ENCODE data around the gene NDUFS7. TPM values are rescaled to one million over a fixed set of nuclear protein-coding genes. Genes with fewer than 3 reads are reported as not detected.
A peak's percentile ranks its signal among the peaks of the same experiment; 100 is the strongest.

Gene NDUFS7
- total and polyA plus RNA-seq, 9 of the 15 experiments (the other 6 are each of a cell fraction or from before 2014, with no cell fraction given), result 6.0 to 271 (median 60.6) TPM

DNA sequence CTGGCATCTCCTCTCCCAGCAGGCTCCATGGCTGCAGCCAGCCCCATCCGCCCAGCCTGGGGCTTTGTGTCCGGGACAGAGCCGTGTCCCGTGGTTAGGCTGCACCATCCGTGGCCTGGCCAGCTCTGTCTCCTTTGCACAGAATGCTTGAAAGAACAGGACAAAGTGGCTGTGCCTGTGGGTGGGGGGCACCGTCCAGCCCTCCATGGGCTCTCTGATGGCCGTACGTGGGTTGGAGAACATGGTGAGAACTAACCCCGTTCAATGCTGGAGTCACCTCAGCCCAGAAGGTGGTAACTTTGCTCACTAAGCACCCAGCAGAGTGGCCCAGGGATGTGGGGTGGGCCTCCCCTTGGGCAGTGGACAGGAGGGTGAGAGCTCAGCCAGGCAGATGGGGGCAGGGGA lies 57.3 kb downstream of the NDUFS7 start:
- peak overlapping the region; percentile 70; the same call in 1 of the 2 replicates for H3K4me3 ChIP-seq
- DNase-seq (ENCODE audit: extremely low read depth in 1 of 4, low spot score in 3 of 4), result no peak
- H3K9ac ChIP-seq (ENCODE audit: insufficient read depth in 1 of 2, low read depth in 2 of 2, low read length in 2 of 2), result peak overlapping the region in 1 of 2 experiments; percentile 100; a peak in 3 of 4 replicates
- H3K36me3 ChIP-seq (ENCODE audit: control insufficient read depth, insufficient read depth, low read length), result peaks cover 38% of the 10 kb centered on the region
- peaks cover 46% of the 10 kb centered on the region for H3K79me2 ChIP-seq (ENCODE audit: control insufficient read depth, insufficient read depth, low read length)
- H3K27ac ChIP-seq (ENCODE audit: extremely low read depth, low read depth, low read length), result peak overlapping the region; percentile 38; the same call in 1 of the 3 replicates
- ChIA-PET CTCF (ENCODE audit: low intra/inter-chr PET ratio) (no interaction called here), POLR2A (interaction anchor here (0.5 to 1.8 kb wide), 11 partner anchors 10 to 298 kb away, joined by 3 to 7 read pairs (median 3); partner anchors contain the start of gene CIRBP)
- no peaks in the 10 kb centered on the region for H3K9me3 ChIP-seq (replicated peaks; ENCODE audit: control insufficient read depth, insufficient read depth, low read depth, low read length)
- no peak for ATAC-seq
- H3K9me1 ChIP-seq (ENCODE audit: control insufficient read depth, insufficient read depth, low read length), result no peaks in the 10 kb centered on the region
- no TSS peak for BruUV-seq (replicated peaks)
- H3K27me3 ChIP-seq (ENCODE audit: control insufficient read depth in 2 of 2, insufficient read depth in 2 of 2, low read length in 2 of 2), result no peaks in the 10 kb centered on the region
- no peak overlapping the region for H2AFZ ChIP-seq (ENCODE audit: low read depth, low read length)
- H4K20me1 ChIP-seq (replicated peaks; ENCODE audit: control insufficient read depth, insufficient read depth, low read length), result peaks cover 29% of the 10 kb centered on the region
- 88% methylated on average over 9 of the region's 9 CpGs for WGBS (ENCODE audit: insufficient coverage, low coverage, missing lambda C conversion rate)
- FAIRE-seq, result no peak
- H3K4me1 ChIP-seq (replicated peaks in 1 of 2; ENCODE audit: control insufficient read depth in 2 of 2, insufficient read depth in 2 of 2, low read length in 2 of 2), result peaks cover 45 to 91% of the 10 kb centered on the region in 2 experiments
- H3K4me2 ChIP-seq (ENCODE audit: insufficient read depth, low read length), result peak overlapping the region; percentile 97
- in situ Hi-C loops (cut with MboI) (no loop called here), intact Hi-C loops (cut with micrococcal nuclease) (loop anchor here (10.0 kb wide), 1 partner anchor 166 kb away; the partner anchor contains the start of gene FAM174C)
- TF ChIP-seq RBM34 (IDR thresholded peaks at IDR 0.05; ENCODE audit: borderline replicate concordance, insufficient read depth, low read length) (no peak), ZNF140 (CRISPR knock-in tag; IDR thresholded peaks at IDR 0.05) (no peak), GTF2A2 (tag; IDR thresholded peaks at IDR 0.05) (no peak), POLR2AphosphoS2 (IDR thresholded peaks at IDR 0.05; ENCODE audit: low read length) (0 out of 2 replicates have a peak, but pooled peaks have one; percentile 38), ZNF57 (CRISPR knock-in tag; IDR thresholded peaks at IDR 0.05) (no peak), RBFOX2 (IDR thresholded peaks at IDR 0.05; ENCODE audit: low read depth, low read length) (peak; percentile 60), ZC3H8 (IDR thresholded peaks at IDR 0.05) (no peak), MCM5 (IDR thresholded peaks at IDR 0.05; ENCODE audit: low read depth) (no peak), TFAM (CRISPR knock-in tag; conservative IDR thresholded peaks at IDR 0.05) (no peak), ARID1B (IDR thresholded peaks at IDR 0.05) (no peak), IRF2 (CRISPR knock-in tag; IDR thresholded peaks at IDR 0.05) (0 out of 2 replicates have a peak, but pooled peaks have one; percentile 23), NFXL1 (CRISPR knock-in tag; IDR thresholded peaks at IDR 0.05) (no peak), POLR2G (IDR thresholded peaks at IDR 0.05; ENCODE audit: low read depth, low read length) (peak; percentile 64), ZBTB8A (IDR thresholded peaks at IDR 0.05; ENCODE audit: partially characterized antibody) (no peak), TAF7 (tag; IDR thresholded peaks at IDR 0.05) (no peak)
- TF ChIP-seq, protein P1, sequence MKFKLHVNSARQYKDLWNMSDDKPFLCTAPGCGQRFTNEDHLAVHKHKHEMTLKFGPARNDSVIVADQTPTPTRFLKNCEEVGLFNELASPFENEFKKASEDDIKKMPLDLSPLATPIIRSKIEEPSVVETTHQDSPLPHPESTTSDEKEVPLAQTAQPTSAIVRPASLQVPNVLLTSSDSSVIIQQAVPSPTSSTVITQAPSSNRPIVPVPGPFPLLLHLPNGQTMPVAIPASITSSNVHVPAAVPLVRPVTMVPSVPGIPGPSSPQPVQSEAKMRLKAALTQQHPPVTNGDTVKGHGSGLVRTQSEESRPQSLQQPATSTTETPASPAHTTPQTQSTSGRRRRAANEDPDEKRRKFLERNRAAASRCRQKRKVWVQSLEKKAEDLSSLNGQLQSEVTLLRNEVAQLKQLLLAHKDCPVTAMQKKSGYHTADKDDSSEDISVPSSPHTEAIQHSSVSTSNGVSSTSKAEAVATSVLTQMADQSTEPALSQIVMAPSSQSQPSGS (CRISPR knock-in tag; IDR thresholded peaks at IDR 0.05), result 0 out of 2 replicates have a peak, but pooled peaks have one; percentile 42
- TF ChIP-seq, protein P2, sequence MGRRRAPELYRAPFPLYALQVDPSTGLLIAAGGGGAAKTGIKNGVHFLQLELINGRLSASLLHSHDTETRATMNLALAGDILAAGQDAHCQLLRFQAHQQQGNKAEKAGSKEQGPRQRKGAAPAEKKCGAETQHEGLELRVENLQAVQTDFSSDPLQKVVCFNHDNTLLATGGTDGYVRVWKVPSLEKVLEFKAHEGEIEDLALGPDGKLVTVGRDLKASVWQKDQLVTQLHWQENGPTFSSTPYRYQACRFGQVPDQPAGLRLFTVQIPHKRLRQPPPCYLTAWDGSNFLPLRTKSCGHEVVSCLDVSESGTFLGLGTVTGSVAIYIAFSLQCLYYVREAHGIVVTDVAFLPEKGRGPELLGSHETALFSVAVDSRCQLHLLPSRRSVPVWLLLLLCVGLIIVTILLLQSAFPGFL (CRISPR knock-in tag; IDR thresholded peaks at IDR 0.05), result no peak
- TF ChIP-seq, protein P3, sequence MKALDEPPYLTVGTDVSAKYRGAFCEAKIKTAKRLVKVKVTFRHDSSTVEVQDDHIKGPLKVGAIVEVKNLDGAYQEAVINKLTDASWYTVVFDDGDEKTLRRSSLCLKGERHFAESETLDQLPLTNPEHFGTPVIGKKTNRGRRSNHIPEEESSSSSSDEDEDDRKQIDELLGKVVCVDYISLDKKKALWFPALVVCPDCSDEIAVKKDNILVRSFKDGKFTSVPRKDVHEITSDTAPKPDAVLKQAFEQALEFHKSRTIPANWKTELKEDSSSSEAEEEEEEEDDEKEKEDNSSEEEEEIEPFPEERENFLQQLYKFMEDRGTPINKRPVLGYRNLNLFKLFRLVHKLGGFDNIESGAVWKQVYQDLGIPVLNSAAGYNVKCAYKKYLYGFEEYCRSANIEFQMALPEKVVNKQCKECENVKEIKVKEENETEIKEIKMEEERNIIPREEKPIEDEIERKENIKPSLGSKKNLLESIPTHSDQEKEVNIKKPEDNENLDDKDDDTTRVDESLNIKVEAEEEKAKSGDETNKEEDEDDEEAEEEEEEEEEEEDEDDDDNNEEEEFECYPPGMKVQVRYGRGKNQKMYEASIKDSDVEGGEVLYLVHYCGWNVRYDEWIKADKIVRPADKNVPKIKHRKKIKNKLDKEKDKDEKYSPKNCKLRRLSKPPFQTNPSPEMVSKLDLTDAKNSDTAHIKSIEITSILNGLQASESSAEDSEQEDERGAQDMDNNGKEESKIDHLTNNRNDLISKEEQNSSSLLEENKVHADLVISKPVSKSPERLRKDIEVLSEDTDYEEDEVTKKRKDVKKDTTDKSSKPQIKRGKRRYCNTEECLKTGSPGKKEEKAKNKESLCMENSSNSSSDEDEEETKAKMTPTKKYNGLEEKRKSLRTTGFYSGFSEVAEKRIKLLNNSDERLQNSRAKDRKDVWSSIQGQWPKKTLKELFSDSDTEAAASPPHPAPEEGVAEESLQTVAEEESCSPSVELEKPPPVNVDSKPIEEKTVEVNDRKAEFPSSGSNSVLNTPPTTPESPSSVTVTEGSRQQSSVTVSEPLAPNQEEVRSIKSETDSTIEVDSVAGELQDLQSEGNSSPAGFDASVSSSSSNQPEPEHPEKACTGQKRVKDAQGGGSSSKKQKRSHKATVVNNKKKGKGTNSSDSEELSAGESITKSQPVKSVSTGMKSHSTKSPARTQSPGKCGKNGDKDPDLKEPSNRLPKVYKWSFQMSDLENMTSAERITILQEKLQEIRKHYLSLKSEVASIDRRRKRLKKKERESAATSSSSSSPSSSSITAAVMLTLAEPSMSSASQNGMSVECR (CRISPR knock-in tag; IDR thresholded peaks at IDR 0.05), result no peak
